CD4-positive, CD25-positive, alpha-beta regulatory T cell (primary cell): ENCODE measurements around the gene RAB3GAP2. TPM values are rescaled to one million over a fixed set of nuclear protein-coding genes. Genes with fewer than 3 reads are reported as not detected.
A peak's percentile ranks its signal among the peaks of the same experiment; 100 is the strongest.

Source experiments
- ATAC-seq, 2 donors: fragments of 150-1000 bp; cut with Tn5 transposase; one replicate each; pipeline ENCODE4 v1.10.0; 2021; ENCODE audit warnings: low read depth in 2 of 2, moderate number of reproducible peaks in 2 of 2, moderate library complexity in 1 of 2
- DNase-seq, 3 donors: peaks; one replicate each; pipeline versions ENCODE4 v3.0.0 to v3.0.0-alpha.2; 2012 to 2022; ENCODE audit warnings: mixed read lengths in 1 of 3
- H3K27ac ChIP-seq: one replicate; pipeline ENCODE4 v1.7.0; 2013; ENCODE audit warnings: mild to moderate bottlenecking, low read length; ENCODE audit not compliant: insufficient read depth, poor library complexity, severe bottlenecking
- H3K27me3 ChIP-seq: one replicate; pipeline ENCODE4 v1.7.0; 2013; ENCODE audit warnings: low read length; ENCODE audit not compliant: control insufficient read depth, insufficient read depth
- H3K36me3 ChIP-seq: one replicate; pipeline ENCODE4 v1.7.0; 2013; ENCODE audit warnings: mild to moderate bottlenecking, low read length, moderate library complexity; ENCODE audit not compliant: control insufficient read depth, insufficient read depth
- H3K4me1 ChIP-seq: 2 replicates; pipeline ENCODE4 v1.7.0; 2013; ENCODE audit warnings: mild to moderate bottlenecking, low read length; ENCODE audit not compliant: insufficient read depth, control insufficient read depth, poor library complexity, severe bottlenecking
- H3K4me3 ChIP-seq: one replicate; pipeline ENCODE4 v1.7.0; 2013; ENCODE audit warnings: low read depth, mild to moderate bottlenecking, low read length, moderate library complexity
- H3K9me3 ChIP-seq, 2 experiments: 1 replicate in 1 of 2; 2 replicates in 1 of 2; pipeline ENCODE4 v1.7.0; 2013; ENCODE audit warnings: low read length in 2 of 2, mild to moderate bottlenecking in 1 of 2, moderate library complexity in 1 of 2; ENCODE audit not compliant: control insufficient read depth in 2 of 2
- H3K27ac Mint-ChIP-seq, 3 donors: one replicate each; pipeline ENCODE4 v1.8.0; 2020 to 2022; ENCODE audit warnings: mild to moderate bottlenecking in 3 of 3, mixed read lengths in 3 of 3, moderate library complexity in 2 of 3
- H3K27me3 Mint-ChIP-seq: one replicate; pipeline ENCODE4 v1.8.0; 2022; ENCODE audit warnings: mild to moderate bottlenecking, mixed read lengths
- H3K36me3 Mint-ChIP-seq: one replicate; pipeline ENCODE4 v1.8.0; 2020; ENCODE audit warnings: mixed read lengths
- H3K4me1 Mint-ChIP-seq, 4 donors: one replicate each; pipeline ENCODE4 v1.8.0; 2020 to 2022; ENCODE audit warnings: mixed read lengths in 4 of 4, mild to moderate bottlenecking in 1 of 4
- H3K4me3 Mint-ChIP-seq, 4 donors: one replicate each; pipeline ENCODE4 v1.8.0; 2020 to 2022; ENCODE audit warnings: mild to moderate bottlenecking in 4 of 4, mixed read lengths in 4 of 4, moderate library complexity in 3 of 4
- H3K9me3 Mint-ChIP-seq, 7 donors: one replicate each; pipeline ENCODE4 v1.8.0; 2020 to 2022; ENCODE audit warnings: mixed read lengths in 7 of 7, mild to moderate bottlenecking in 3 of 7, moderate library complexity in 2 of 7
- polyA plus RNA-seq, 4 donors: library from polyadenylated mRNA; unstranded; fragments of 300-500 nt; fragmentation: Illumina TruSeq; gene quantifications; one replicate each; pipeline ENCODE4 v1.2.3, GENCODE V29; 2021
- total RNA-seq: library from RNA; stranded (reverse); gene quantifications from one replicate; pipeline ENCODE4 v1.2.3, GENCODE V29; 2022

Gene RAB3GAP2
- total and polyA plus RNA-seq, 5 donors from 2014 or later, result 13.7 to 48.0 (median 22.0) TPM

GRCh38 chr1:220280249-220280648, 8.0 kb upstream of the RAB3GAP2 start:
- Histone ChIP-seq H3K9me3 (no peaks in the 10 kb centered on the region), H3K27ac (no peak overlapping the region), H3K4me3 (no peak overlapping the region), H3K27me3 (peaks cover 14% of the 10 kb centered on the region), H3K4me1 (no peaks in the 10 kb centered on the region), H3K36me3 (no peaks in the 10 kb centered on the region)
- Mint-ChIP-seq H3K4me3 (no peak overlapping the region), H3K27ac (no peak overlapping the region), H3K27me3 (peaks cover 14% of the 10 kb centered on the region), H3K9me3 (no peaks in the 10 kb centered on the region), H3K36me3 (no peaks in the 10 kb centered on the region), H3K4me1 (no peaks in the 10 kb centered on the region)
- ATAC-seq, result no peak
- DNase-seq, result no peak

- H3K36me3 ChIP-seq, result no peaks in the 10 kb centered on the region
- H3K9me3 ChIP-seq, result no peaks in the 10 kb centered on the region
- H3K27me3 ChIP-seq, result peaks cover 14% of the 10 kb centered on the region
- H3K4me1 ChIP-seq, result no peaks in the 10 kb centered on the region
- Mint-ChIP-seq H3K36me3 (no peaks in the 10 kb centered on the region), H3K4me3 (no peak overlapping the region), H3K9me3 (peaks cover 0 to 1% (median 0%) of the 10 kb centered on the region in 7 donors), H3K27me3 (peaks cover 19% of the 10 kb centered on the region), H3K4me1 (no peaks in the 10 kb centered on the region), H3K27ac (no peak overlapping the region)
- DNase-seq (no peak), ATAC-seq (no peak)
- no peak overlapping the region for H3K27ac ChIP-seq
- no peak overlapping the region for H3K4me3 ChIP-seq
Measured at GRCh38 chr1:220278991-220279390, 6.7 kb upstream of the RAB3GAP2 start.

DNA sequence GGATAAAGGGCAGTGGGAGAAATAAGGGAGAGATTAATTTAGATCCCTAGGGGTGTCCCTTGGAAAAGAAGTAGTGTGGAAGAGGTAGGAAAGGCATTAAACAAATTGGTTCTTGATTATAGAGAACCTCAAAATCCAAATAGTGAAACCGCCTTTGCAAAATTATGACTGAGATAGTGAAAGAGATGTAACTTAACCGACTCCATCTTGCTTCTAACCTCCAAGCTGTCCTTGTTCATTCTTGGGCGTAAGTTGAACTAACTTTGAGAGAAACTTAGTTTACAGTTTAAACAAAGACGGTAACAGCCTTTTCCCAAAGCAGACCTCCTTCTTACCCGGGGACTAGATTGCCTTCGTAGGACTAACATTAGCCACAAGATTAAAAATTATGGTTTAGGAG, 3.2 kb upstream of the RAB3GAP2 start:
- DNase-seq, result no peak
- Histone ChIP-seq H3K27ac (no peak overlapping the region), H3K36me3 (no peaks in the 10 kb centered on the region), H3K4me3 (no peak overlapping the region), H3K4me1 (peaks cover 23% of the 10 kb centered on the region), H3K27me3 (peaks cover 11% of the 10 kb centered on the region), H3K9me3 (no peaks in the 10 kb centered on the region)
- ATAC-seq, result no peak
- Mint-ChIP-seq H3K4me3 (no peak overlapping the region), H3K27ac (no peak overlapping the region), H3K36me3 (no peaks in the 10 kb centered on the region), H3K27me3 (peaks cover 19% of the 10 kb centered on the region), H3K4me1 (peaks cover 0 to 6% (median under 1%) of the 10 kb centered on the region in 4 donors), H3K9me3 (peaks cover 0 to 1% (median 0%) of the 10 kb centered on the region in 7 donors)

- Mint-ChIP-seq H3K36me3 (no peaks in the 10 kb centered on the region), H3K4me1 (peaks cover 0 to 6% (median under 1%) of the 10 kb centered on the region in 4 donors), H3K27me3 (peaks cover 19% of the 10 kb centered on the region), H3K4me3 (peak overlapping the region in 1 of 4 donors; percentile 6), H3K27ac (no peak overlapping the region), H3K9me3 (peaks cover 0 to 1% (median 0%) of the 10 kb centered on the region in 7 donors)
- Histone ChIP-seq H3K4me1 (peaks cover 31% of the 10 kb centered on the region), H3K27me3 (peaks cover 4% of the 10 kb centered on the region), H3K36me3 (no peaks in the 10 kb centered on the region), H3K27ac (no peak overlapping the region), H3K4me3 (no peak overlapping the region), H3K9me3 (no peaks in the 10 kb centered on the region)
- DNase-seq (no peak), ATAC-seq (no peak)
Measured at GRCh38 chr1:220274251-220274855, 2.1 kb upstream of the RAB3GAP2 start.

GRCh38 chr1:220272841-220273090, 513 bp upstream of the RAB3GAP2 start:
- Histone ChIP-seq H3K4me1 (peaks cover 31% of the 10 kb centered on the region), H3K36me3 (peaks cover 8% of the 10 kb centered on the region), H3K27ac (peak overlapping the region; percentile 86), H3K9me3 (no peaks in the 10 kb centered on the region), H3K4me3 (peak overlapping the region; percentile 95), H3K27me3 (no peaks in the 10 kb centered on the region)
- no peak for DNase-seq
- Mint-ChIP-seq H3K27me3 (peaks cover 13% of the 10 kb centered on the region), H3K9me3 (peaks cover 0 to 1% (median 0%) of the 10 kb centered on the region in 7 donors), H3K4me1 (peaks cover 6 to 11% (median 10%) of the 10 kb centered on the region in 4 donors), H3K36me3 (peaks cover 8% of the 10 kb centered on the region), H3K27ac (peak overlapping the region in 1 of 3 donors; percentile 17), H3K4me3 (no peak overlapping the region)
- no peak for ATAC-seq

DNA sequence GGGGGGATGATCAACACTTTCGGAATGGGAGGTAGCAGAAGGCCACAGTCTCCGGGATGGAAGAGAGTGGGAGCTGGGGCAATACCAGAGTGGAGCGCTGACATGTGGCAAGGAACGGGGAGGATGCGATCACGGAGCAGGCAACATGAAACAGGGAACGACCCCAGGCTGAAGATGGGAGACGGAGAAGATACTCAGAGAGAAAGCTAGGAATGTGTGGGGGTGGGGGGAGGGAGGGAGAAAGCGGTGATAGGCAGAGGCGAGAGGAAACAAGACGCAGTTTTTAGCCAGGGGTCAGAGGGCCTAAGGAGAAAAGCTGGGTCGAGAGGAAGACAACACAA, 577 bp downstream of the RAB3GAP2 start:
- DNase-seq, result peak in 1 of 3 donors; percentile 3
- no peak for ATAC-seq
- Histone ChIP-seq H3K4me3 (peak overlapping the region; percentile 95), H3K36me3 (peaks cover 18% of the 10 kb centered on the region), H3K27ac (peak overlapping the region; percentile 86), H3K4me1 (peaks cover 31% of the 10 kb centered on the region), H3K9me3 (no peaks in the 10 kb centered on the region), H3K27me3 (no peaks in the 10 kb centered on the region)
- Mint-ChIP-seq H3K27me3 (peaks cover 13% of the 10 kb centered on the region), H3K4me1 (peaks cover 9 to 19% (median 14%) of the 10 kb centered on the region in 4 donors), H3K36me3 (peaks cover 17% of the 10 kb centered on the region), H3K9me3 (peaks cover 0 to 1% (median 0%) of the 10 kb centered on the region in 7 donors), H3K4me3 (no peak overlapping the region), H3K27ac (no peak overlapping the region)

- H3K4me3 Mint-ChIP-seq, result peak overlapping the region in 1 of 4 donors; percentile 10
- H3K27me3 ChIP-seq, result no peaks in the 10 kb centered on the region
- H3K4me1 ChIP-seq, result peaks cover 31% of the 10 kb centered on the region
- H3K4me1 Mint-ChIP-seq, result peaks cover 18 to 26% (median 22%) of the 10 kb centered on the region in 4 donors
- H3K4me3 ChIP-seq, result peak overlapping the region; percentile 20
- H3K27ac Mint-ChIP-seq, result no peak overlapping the region
- DNase-seq (no peak), ATAC-seq (no peak)
- no peaks in the 10 kb centered on the region for H3K27me3 Mint-ChIP-seq
- no peak overlapping the region for H3K27ac ChIP-seq
- peaks cover 0 to 3% (median 0%) of the 10 kb centered on the region in 7 donors for H3K9me3 Mint-ChIP-seq
- H3K36me3 ChIP-seq, result peaks cover 20% of the 10 kb centered on the region
- peaks cover 19% of the 10 kb centered on the region for H3K36me3 Mint-ChIP-seq
- no peaks in the 10 kb centered on the region for H3K9me3 ChIP-seq
Measured at GRCh38 chr1:220269036-220269435, 3.2 kb downstream of the RAB3GAP2 start.

GRCh38 chr1:220267630-220268029, 4.6 kb downstream of the RAB3GAP2 start:
- Mint-ChIP-seq H3K27me3 (no peaks in the 10 kb centered on the region), H3K4me1 (peaks cover 18 to 26% (median 21%) of the 10 kb centered on the region in 4 donors), H3K27ac (peak overlapping the region in 1 of 3 donors; percentile 58), H3K4me3 (no peak overlapping the region), H3K36me3 (peaks cover 24% of the 10 kb centered on the region), H3K9me3 (peaks cover 0 to 7% (median 0%) of the 10 kb centered on the region in 7 donors)
- Histone ChIP-seq H3K9me3 (no peaks in the 10 kb centered on the region), H3K27me3 (no peaks in the 10 kb centered on the region), H3K36me3 (peaks cover 20% of the 10 kb centered on the region), H3K4me1 (peaks cover 27% of the 10 kb centered on the region), H3K4me3 (no peak overlapping the region), H3K27ac (no peak overlapping the region)
- ATAC-seq, result no peak
- DNase-seq, result no peak
